Measurements from ENCODE around the gene EQTN.

EQTN gene

GRCh38 chr9:27297050-27297449 is at the start of gene EQTN:
Gene EQTN (minus strand): TSS chr9:27297150. CDS start chr9:27297055, 95 bp downstream.
- TF ChIP-seq GATA2 (IDR thresholded peaks at IDR 0.05; ENCODE audit: low read depth, low read length) = no peak
- no peak for TF ChIP-seq GATA3 (IDR thresholded peaks at IDR 0.05; ENCODE audit: low read depth, low read length)

- TF ChIP-seq GATA2 (IDR thresholded peaks at IDR 0.05; ENCODE audit: low read depth, low read length) = no peak
Measured at GRCh38 chr9:27344776-27345175, 47.8 kb upstream of the EQTN start.

- no peak for TF ChIP-seq GATA2 (IDR thresholded peaks at IDR 0.05; ENCODE audit: low read depth, low read length)
- no peak for TF ChIP-seq GATA3 (IDR thresholded peaks at IDR 0.05; ENCODE audit: low read depth, low read length)
Measured at GRCh38 chr9:27341545-27342294, 44.8 kb upstream of the EQTN start.

GRCh38 chr9:27340961-27341511 is 44.1 kb upstream of the EQTN start:
- no peak for TF ChIP-seq GATA3 (IDR thresholded peaks at IDR 0.05; ENCODE audit: low read depth, low read length)
- no peak for TF ChIP-seq GATA2 (IDR thresholded peaks at IDR 0.05; ENCODE audit: low read depth, low read length)

GRCh38 chr9:27340285-27340674 is 43.3 kb upstream of the EQTN start:
- TF ChIP-seq GATA2 (IDR thresholded peaks at IDR 0.05; ENCODE audit: low read depth, low read length) = no peak
- TF ChIP-seq GATA3 (IDR thresholded peaks at IDR 0.05; ENCODE audit: low read depth, low read length) = no peak

- TF ChIP-seq GATA2 (IDR thresholded peaks at IDR 0.05; ENCODE audit: low read depth, low read length) (no peak), GATA3 (IDR thresholded peaks at IDR 0.05; ENCODE audit: low read depth, low read length) (no peak)
Measured at GRCh38 chr9:27339661-27340284, 42.8 kb upstream of the EQTN start.

GRCh38 chr9:27338527-27338903 is 41.6 kb upstream of the EQTN start:
- TF ChIP-seq GATA2 (IDR thresholded peaks at IDR 0.05; ENCODE audit: low read depth, low read length) (no peak), GATA3 (IDR thresholded peaks at IDR 0.05; ENCODE audit: low read depth, low read length) (no peak)

- TF ChIP-seq GATA3 (IDR thresholded peaks at IDR 0.05; ENCODE audit: low read depth, low read length) = no peak
- no peak for TF ChIP-seq GATA2 (IDR thresholded peaks at IDR 0.05; ENCODE audit: low read depth, low read length)
Measured at GRCh38 chr9:27337833-27338526, 41.0 kb upstream of the EQTN start.

GRCh38 chr9:27337236-27337635 is 40.3 kb upstream of the EQTN start:
- TF ChIP-seq GATA3 (IDR thresholded peaks at IDR 0.05; ENCODE audit: low read depth, low read length) (no peak), GATA2 (IDR thresholded peaks at IDR 0.05; ENCODE audit: low read depth, low read length) (no peak)

- TF ChIP-seq GATA3 (IDR thresholded peaks at IDR 0.05; ENCODE audit: low read depth, low read length) (no peak), GATA2 (IDR thresholded peaks at IDR 0.05; ENCODE audit: low read depth, low read length) (no peak)
Measured at GRCh38 chr9:27336829-27337228, 39.9 kb upstream of the EQTN start.

- TF ChIP-seq GATA2 (IDR thresholded peaks at IDR 0.05; ENCODE audit: low read depth, low read length) (no peak), GATA3 (IDR thresholded peaks at IDR 0.05; ENCODE audit: low read depth, low read length) (no peak)
Measured at GRCh38 chr9:27336126-27336525, 39.2 kb upstream of the EQTN start.

- TF ChIP-seq GATA3 (IDR thresholded peaks at IDR 0.05; ENCODE audit: low read depth, low read length) (no peak), GATA2 (IDR thresholded peaks at IDR 0.05; ENCODE audit: low read depth, low read length) (no peak)
Measured at GRCh38 chr9:27335075-27335474, 38.1 kb upstream of the EQTN start.

GRCh38 chr9:27333241-27334052 is 36.5 kb upstream of the EQTN start:
- no peak for TF ChIP-seq GATA3 (IDR thresholded peaks at IDR 0.05; ENCODE audit: low read depth, low read length)
- TF ChIP-seq GATA2 (IDR thresholded peaks at IDR 0.05; ENCODE audit: low read depth, low read length) = no peak

- TF ChIP-seq GATA2 (IDR thresholded peaks at IDR 0.05; ENCODE audit: low read depth, low read length) (no peak), GATA3 (IDR thresholded peaks at IDR 0.05; ENCODE audit: low read depth, low read length) (no peak)
Measured at GRCh38 chr9:27331393-27331792, 34.4 kb upstream of the EQTN start.
